ES-I3 (cell line): Measurements from ENCODE around the gene CDKN2B.

Experiments used
- H3K36me3 ChIP-seq: 2 replicates; pipeline ENCODE4 v1.6.1; 2013; ENCODE audit warnings: mild to moderate bottlenecking, low read length, control low read depth, moderate library complexity; ENCODE audit not compliant: insufficient read depth
- H3K4me1 ChIP-seq: 2 replicates; pipeline ENCODE4 v1.6.1; 2013; ENCODE audit warnings: mild to moderate bottlenecking, control low read depth, low read length; ENCODE audit not compliant: insufficient read depth
- H3K9ac ChIP-seq: 2 replicates; pipeline ENCODE4 v1.6.1; 2013; ENCODE audit warnings: low read depth, mild to moderate bottlenecking, low read length, moderate library complexity
- H3K9me3 ChIP-seq: 2 replicates; pipeline ENCODE4 v1.6.1; 2013; ENCODE audit warnings: mild to moderate bottlenecking, low read length, moderate library complexity; ENCODE audit not compliant: control insufficient read depth, insufficient read depth

The CDKN2B gene

DNA sequence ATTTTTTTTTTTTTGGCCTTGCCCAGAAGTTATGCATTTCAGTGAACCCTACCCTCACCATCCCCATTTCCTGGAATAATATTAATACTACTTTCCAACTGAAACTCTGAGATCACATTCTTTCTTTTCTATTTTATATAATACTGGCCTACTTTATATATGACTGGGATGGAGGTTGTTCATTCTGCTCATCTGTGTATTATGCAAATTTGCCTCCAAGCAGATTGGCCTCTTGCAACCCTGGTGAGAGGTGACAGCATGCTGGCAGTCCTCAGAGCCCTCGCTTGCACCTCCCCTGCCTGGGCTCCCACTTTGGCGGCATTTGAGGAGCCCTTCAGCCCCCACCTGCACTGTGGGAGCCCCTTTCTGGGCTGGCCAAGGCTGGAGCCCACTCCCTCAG, 50.3 kb downstream of the CDKN2B start:
- no peaks in the 10 kb centered on the region for H3K4me1 ChIP-seq
- no peaks in the 10 kb centered on the region for H3K36me3 ChIP-seq
- H3K9me3 ChIP-seq = no peaks in the 10 kb centered on the region
- no peak overlapping the region for H3K9ac ChIP-seq
